Fibroblast of lung (primary cell): Measurements from ENCODE around the gene ERRFI1.

Experiments
- EZH2 ChIP-seq: IDR thresholded peaks from 2 replicates; pipeline ENCODE4 v1.5.1; 2012; ENCODE audit warnings: low read length, control low read depth, mild to moderate bottlenecking; ENCODE audit errors: missing control alignments
- TF ChIP-seq, protein P1 (sequence below), 2 donors: IDR thresholded peaks in 1 of 2; conservative IDR thresholded peaks in 1 of 2; 1 replicate in 1 of 2; 2 replicates in 1 of 2; pipeline ENCODE4 v1.5.1; 2011 to 2012; ENCODE audit warnings: low read length in 2 of 2, control low read depth in 1 of 2, inconsistent platforms in 1 of 2, low read depth in 1 of 2, mild to moderate bottlenecking in 1 of 2

DNA sequence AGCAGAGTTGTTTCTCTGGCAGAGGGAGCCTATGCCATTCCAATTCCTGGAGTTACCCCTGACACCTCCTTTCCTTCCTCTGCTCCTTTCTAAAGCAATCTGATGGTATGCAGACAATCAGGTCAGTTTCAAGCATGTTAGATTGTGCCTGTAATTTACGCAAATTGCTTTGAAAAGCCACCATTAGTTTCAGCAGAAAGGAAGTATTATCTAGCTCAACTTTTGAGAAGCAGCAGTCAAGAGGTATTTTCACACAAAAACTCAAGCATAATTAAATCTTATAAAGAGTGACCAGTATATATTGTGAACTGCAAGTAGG is 2.2 kb downstream of the ERRFI1 start:
- TF ChIP-seq, protein P1, sequence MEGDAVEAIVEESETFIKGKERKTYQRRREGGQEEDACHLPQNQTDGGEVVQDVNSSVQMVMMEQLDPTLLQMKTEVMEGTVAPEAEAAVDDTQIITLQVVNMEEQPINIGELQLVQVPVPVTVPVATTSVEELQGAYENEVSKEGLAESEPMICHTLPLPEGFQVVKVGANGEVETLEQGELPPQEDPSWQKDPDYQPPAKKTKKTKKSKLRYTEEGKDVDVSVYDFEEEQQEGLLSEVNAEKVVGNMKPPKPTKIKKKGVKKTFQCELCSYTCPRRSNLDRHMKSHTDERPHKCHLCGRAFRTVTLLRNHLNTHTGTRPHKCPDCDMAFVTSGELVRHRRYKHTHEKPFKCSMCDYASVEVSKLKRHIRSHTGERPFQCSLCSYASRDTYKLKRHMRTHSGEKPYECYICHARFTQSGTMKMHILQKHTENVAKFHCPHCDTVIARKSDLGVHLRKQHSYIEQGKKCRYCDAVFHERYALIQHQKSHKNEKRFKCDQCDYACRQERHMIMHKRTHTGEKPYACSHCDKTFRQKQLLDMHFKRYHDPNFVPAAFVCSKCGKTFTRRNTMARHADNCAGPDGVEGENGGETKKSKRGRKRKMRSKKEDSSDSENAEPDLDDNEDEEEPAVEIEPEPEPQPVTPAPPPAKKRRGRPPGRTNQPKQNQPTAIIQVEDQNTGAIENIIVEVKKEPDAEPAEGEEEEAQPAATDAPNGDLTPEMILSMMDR (conservative IDR thresholded peaks at IDR 0.05 in 1 of 2, IDR thresholded peaks at IDR 0.05 in 1 of 2; ENCODE audit: low read depth in 1 of 2, low read length in 2 of 2), result no peak
- TF ChIP-seq EZH2, result no peak
